ENCODE measurements around the gene FBN2.

Gene FBN2

GRCh38 chr5:128287740-128288139 lies 250.3 kb downstream of the FBN2 start:
- no peak for DNase-seq

DNA sequence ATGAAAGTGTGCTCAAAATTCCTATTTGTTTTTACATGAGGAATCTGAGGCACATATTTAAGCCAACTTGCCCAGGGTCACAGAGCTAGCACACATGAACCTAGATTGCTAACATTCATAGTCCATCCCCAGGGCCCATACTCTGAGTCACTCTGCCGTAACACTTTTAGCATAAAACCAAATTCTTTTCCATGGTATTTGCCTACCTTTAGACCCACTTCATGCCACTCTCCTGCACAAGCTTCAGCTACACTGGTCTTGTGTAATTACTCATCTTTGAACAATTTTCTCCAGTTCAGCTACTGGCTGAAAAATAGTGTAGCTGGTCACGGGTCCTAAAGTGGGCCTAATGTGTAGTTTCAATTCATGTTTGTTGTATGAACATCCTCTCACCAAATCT lies 253.8 kb downstream of the FBN2 start:
- no peak for DNase-seq

DNA sequence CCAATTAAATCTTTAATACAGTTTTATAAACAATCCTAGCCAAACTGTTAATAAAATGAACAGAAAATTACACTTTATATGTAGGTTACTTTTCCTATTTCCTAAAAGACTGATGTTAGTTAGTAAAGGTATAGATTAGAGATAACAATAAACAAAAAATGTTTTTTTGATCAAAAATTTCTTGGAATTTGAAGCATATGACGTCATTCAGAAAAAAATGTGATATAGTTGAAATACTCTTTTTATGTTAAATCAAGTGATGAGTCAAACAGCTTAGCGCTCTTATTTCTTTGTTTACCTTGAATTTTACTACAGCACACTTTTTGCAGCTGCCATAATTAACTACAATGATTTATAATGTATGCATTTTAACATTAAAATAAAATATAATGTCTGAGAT lies 258.7 kb downstream of the FBN2 start:
- no peak for DNase-seq

- DNase-seq: no peak
Measured at GRCh38 chr5:128276537-128277216, 261.4 kb downstream of the FBN2 start.

DNA sequence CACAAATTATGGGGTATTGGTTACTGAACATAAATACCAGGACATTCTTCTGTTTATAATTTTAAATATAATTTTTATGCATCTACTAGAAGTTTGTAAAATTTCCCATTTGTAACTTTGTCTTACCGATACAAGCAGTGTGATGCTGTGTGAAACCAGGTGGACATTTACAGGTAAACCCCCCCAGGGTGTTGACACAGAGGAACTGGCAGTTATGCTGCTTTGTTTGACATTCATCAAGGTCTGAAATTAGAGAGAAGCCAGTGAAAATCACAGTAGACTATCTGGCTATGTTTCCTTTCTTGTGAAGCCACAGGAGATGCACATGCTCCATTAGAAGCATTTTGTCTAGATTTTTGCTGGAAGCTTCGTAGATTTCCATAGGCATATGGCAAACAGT lies 263.6 kb downstream of the FBN2 start:
- no peak for DNase-seq

DNA sequence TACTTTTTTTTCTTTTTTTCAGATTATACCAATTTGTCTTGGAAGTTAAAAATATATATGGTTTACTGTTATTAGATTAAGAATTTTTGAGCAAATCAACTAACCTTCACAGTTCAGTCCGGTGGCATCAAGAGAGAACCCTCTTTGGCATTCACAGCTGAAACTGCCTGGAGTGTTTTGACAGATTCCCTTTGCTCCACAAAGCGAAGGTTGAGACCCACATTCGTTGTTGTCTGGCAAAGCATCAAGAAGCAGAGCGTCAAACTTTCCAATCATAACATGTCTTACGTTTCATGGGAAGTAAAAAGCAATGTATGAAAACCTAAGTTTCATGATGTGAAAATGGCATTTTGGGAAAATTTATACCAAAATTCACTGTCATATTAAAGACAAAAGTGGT lies 264.3 kb downstream of the FBN2 start:
- no peak for DNase-seq

GRCh38 chr5:128271859-128272464 lies 266.1 kb downstream of the FBN2 start:
- DNase-seq: no peak

DNA sequence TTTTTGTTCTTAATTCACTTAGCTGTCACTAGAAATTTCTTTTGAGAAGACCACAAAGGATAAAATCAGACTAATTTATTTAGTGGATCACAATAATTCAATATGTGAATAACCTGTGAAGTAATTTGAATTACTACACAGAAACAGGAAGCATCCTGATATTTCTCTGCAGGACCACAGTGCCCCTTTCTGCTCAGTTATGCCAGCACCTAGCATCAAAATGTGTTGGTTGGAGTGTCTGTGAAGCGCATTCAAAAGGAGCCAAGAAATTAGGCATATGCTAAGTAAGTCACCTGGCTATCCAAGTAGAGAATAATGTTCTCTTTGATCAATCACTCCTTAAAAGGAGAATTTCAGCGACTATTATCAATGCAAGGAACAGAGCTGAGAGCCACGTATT lies 267.0 kb downstream of the FBN2 start:
- no peak for DNase-seq

- DNase-seq: peak in 1 of 2 experiments; percentile 13
Measured at GRCh38 chr5:128264564-128265360, 273.3 kb downstream of the FBN2 start.

GRCh38 chr5:128263357-128263756 lies 274.7 kb downstream of the FBN2 start:
- DNase-seq: no peak

DNA sequence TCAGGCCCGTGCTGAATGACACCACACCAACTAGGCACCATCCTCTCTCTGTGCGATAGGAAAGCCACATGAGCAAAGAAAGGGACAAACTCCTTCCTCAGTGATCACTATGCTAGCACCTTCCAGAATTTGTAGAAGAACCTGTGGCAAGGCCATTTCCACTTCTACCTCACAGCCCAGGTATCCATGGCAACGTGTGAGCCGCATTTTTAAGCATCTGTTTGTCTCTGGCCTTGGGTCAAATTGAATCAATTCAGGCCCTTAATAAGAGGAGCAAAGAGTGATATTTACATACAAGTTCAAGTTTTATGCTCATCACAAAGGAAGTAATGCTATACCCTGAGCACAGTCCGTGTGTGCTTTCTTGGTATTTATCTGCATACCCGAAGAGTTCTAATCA lies 275.1 kb downstream of the FBN2 start:
- peak in 1 of 2 experiments; percentile 4 for DNase-seq

GRCh38 chr5:128259607-128260021 lies 278.4 kb downstream of the FBN2 start:
- DNase-seq: no peak

DNA sequence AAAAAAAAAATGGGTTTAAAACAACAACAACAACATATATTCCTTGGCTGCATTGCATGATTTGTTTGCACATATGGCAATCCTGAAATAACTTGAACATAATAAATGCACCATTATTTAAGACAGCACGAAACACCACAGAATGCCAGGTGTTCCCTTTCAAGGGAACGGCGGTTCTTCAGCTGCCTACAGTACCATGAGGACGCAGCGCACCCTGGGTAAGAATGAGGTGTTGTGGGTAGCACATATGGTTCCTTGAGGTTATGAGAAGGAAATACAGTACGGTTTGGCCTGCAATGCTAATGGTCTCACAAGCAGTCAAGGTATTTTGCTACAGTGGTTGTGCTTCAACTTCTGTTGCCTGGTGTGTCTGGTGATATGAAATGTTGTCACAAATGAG lies 279.7 kb downstream of the FBN2 start:
- no peak for DNase-seq

- no peak for DNase-seq
Measured at GRCh38 chr5:128257076-128257475, 281.0 kb downstream of the FBN2 start.

DNA sequence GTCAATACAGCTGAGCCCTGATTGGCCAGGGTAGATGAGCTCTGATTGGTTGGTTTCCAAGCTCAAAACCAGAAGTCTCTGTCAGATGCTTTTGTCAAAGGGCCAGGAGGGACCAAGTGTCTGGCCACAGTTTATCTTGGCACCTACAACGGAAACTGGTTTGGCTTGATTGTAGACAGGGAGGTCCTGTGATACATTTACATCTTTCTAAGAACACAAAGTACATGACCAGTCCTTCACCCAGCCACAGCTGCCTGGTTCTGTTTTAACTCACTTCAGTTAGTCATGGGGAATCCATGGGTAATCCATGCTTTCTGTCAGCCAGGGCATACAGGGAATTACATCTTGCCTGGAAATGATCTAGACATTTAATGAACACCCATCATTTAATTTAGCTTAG lies 283.3 kb downstream of the FBN2 start:
- DNase-seq: no peak

- DNase-seq: no peak
Measured at GRCh38 chr5:128253880-128254279, 284.2 kb downstream of the FBN2 start.

DNA sequence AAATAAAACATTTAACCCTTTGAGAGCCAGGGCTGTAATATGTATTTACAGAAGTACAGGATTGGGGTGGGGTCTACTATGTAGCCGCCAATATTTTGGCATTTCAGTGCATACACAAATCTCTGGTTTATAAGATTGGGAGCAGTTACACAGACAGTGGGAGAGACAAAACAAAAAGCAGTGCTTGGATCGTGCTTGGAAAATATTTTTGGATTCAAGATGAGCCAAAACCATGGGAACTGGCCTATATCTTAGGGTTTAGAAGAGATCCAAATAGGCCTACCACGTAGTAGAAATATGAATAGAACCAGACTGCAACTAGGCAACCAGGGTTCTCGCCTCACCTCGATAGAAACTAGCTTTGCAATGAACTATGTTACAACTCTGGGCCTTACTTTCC lies 284.9 kb downstream of the FBN2 start:
- DNase-seq: no peak

DNA sequence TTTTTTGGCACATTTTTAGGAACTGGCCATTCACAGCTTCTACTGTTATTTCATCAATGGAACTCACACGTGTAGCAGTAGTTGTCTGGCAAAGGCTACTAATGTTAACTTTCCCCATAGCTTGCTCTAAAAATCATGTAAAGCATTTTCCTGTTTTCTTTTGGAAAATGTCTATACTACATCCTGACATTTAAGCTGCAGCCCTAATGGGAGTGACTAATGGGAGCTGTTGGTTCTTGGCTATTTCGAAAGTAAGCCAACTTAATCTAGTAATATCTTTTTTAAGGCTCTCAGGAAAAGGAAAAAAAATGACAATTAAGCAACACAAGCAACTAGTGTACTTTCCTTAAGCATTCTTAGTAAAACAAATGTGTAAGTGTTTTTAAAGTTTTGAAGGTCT lies 285.3 kb downstream of the FBN2 start:
- DNase-seq: no peak

DNA sequence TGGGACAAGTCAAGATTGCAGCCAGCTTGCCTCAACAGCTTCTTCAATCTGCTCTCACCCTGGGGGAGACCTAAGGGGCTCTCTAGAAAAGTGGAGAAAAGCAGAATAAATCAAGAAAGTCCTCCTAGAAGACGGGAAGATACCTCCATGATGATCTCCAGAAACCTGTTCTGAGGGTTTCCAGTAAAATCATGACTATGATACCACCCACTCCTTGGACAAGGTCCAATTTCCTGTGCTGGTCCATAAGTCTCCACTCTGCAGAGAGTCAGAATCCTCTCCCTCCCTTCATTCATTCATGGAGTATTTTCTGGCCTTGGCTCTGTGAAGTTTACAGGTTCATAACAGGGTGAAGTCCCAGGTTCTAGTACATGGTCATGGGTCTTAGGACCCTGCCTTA lies 285.8 kb downstream of the FBN2 start:
- DNase-seq: no peak

DNA sequence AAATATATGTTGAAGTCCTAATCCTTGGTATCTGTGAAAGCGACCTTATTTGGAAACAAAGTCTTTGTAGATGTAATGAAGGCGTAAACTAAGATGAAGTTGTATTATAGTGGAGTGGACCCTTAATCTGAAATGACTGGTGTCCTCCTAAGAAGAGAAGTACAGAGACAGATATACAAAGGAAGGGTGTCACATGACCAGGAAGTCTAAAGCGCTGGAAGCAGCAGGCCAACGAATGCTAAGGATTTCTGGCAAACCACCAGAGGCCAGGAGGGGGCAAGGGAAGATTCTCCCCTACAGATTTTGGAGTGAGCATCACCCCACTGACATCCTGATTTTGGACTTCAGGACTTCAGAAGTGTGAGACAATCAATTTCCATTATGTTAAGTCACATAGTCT lies 292.1 kb downstream of the FBN2 start:
- no peak for DNase-seq

- DNase-seq: no peak
Measured at GRCh38 chr5:128243958-128244582, 294.0 kb downstream of the FBN2 start.

DNA sequence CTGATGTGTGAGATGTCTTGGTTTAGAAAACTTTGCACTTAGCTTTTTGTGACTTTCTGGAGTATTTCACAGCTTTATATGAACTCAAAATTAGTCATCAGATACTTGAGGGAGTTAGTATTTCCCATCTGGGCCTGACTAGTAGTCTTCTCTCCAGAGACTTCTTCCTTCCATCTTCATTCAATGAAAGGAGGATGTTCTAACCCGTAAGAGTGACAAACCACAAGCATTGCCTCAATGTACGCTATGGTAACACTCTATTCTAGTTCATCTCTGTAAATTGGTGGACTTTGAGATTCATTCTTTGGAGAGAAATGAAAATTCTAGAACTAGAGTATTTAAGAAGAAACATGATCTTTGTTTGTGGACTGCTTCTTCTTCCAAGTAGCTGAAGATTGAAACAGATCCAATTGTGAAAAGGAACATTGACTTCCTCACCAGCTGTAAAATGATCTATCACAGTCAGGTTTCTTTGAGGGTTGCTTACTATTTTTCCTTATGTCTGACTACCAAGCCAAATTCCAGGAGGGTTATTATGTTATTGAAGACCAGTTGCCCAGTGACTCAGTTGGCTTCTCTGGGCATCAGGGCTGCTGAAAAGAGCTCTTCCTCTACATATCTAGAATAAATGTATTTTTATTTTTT lies 296.9 kb downstream of the FBN2 start:
- DNase-seq: no peak

- no peak for DNase-seq
Measured at GRCh38 chr5:128237546-128237945, 300.5 kb downstream of the FBN2 start.

Data from NCI-H524 (cell line).